Rectal smooth muscle tissue (tissue), 1 donor: ENCODE results near the gene HIPK2.

Experiments
- H3K27ac ChIP-seq: one replicate; pipeline ENCODE4 v1.7.0; 2013; ENCODE audit warnings: low read depth, low read length, inconsistent platforms
- H3K27me3 ChIP-seq: one replicate; pipeline ENCODE4 v1.7.0; 2013; ENCODE audit warnings: low read length; ENCODE audit not compliant: control insufficient read depth, insufficient read depth
- H3K36me3 ChIP-seq: one replicate; pipeline ENCODE4 v1.7.0; 2013; ENCODE audit warnings: low read length; ENCODE audit not compliant: control insufficient read depth, insufficient read depth
- H3K4me1 ChIP-seq: one replicate; pipeline ENCODE4 v1.7.0; 2013; ENCODE audit warnings: low read length; ENCODE audit not compliant: control insufficient read depth, insufficient read depth
- H3K4me3 ChIP-seq: one replicate; pipeline ENCODE4 v1.7.0; 2013; ENCODE audit warnings: low read length
- H3K9ac ChIP-seq: one replicate; pipeline ENCODE4 v1.7.0; 2013; ENCODE audit warnings: low read length

Gene HIPK2

DNA sequence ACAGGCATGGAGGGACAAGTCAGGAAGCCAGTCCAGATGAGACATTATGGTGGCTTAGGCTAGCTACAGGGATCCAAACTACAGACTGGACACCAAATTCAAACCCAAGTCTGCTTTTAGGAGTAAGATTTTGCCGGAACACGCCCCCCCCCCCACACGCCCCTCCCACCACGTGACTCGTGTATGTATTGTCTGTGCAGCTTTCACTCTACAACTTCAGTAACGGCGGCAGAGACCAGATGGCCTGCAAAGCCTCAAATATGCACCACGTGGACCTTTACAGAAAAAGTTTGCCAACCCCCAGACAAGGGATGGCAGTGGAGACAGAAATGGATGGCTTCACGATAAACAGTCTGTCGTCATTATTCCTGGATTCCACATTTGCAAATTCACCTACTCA, 14.5 kb downstream of the HIPK2 start:
- Histone ChIP-seq H3K9ac (no peak overlapping the region), H3K36me3 (no peaks in the 10 kb centered on the region), H3K27me3 (no peaks in the 10 kb centered on the region), H3K27ac (no peak overlapping the region), H3K4me3 (no peak overlapping the region), H3K4me1 (no peaks in the 10 kb centered on the region)

- Histone ChIP-seq H3K27ac (no peak overlapping the region), H3K36me3 (no peaks in the 10 kb centered on the region)
These were observed 14.9 kb downstream of the HIPK2 start for GRCh38 chr7:139762886-139763285.

DNA sequence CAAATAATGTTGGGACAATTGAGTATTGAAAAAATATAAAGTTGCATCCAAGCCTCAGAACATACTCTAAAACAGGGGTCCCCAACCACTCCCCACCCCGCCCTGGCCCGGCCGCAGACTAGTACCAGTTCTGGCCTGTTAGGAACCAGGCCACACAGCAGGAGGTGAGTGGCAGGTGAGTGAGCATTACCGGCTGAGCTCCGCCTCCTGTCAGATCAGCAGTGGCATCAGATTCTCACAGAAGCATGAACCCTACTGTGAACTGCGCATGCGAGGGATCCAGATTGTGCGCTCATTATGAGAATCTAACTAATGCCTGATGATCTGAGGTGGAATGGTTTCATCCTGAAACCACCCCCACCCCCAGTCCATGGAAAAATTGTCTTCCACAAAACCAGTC, 19.4 kb downstream of the HIPK2 start:
- Histone ChIP-seq H3K4me1 (no peaks in the 10 kb centered on the region), H3K27ac (no peak overlapping the region), H3K36me3 (no peaks in the 10 kb centered on the region), H3K27me3 (no peaks in the 10 kb centered on the region), H3K9ac (no peak overlapping the region), H3K4me3 (no peak overlapping the region)

More at GRCh38 chr7:139762886-139763285, 14.9 kb downstream of the HIPK2 start:
- H3K9ac ChIP-seq = no peak overlapping the region
- H3K4me1 ChIP-seq = no peaks in the 10 kb centered on the region
- no peak overlapping the region for H3K4me3 ChIP-seq
- no peaks in the 10 kb centered on the region for H3K27me3 ChIP-seq

GRCh38 chr7:139757968-139758367, 19.8 kb downstream of the HIPK2 start:
- Histone ChIP-seq H3K27ac (no peak overlapping the region), H3K4me1 (no peaks in the 10 kb centered on the region), H3K36me3 (no peaks in the 10 kb centered on the region), H3K27me3 (no peaks in the 10 kb centered on the region), H3K9ac (no peak overlapping the region), H3K4me3 (no peak overlapping the region)

DNA sequence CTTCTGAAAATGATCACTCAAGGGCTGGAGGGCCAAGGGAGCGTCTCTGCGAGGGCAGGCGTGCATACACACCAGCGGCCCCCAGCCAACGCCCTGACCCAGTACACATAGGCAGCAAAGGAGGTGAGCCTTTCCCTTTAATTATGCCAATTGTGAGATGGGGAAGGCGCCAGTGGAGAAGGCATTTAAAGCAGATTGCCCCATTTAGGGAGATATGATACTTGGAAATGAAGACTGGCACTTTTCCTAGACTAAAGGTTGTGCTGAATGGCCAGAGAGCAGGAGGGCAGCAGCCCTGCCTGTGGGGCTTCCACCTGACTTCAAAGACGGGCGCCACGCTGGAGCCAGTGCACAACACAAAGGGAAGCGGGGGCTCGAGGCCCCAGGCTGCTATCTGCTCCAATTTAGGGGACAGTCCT, 24.1 kb downstream of the HIPK2 start:
- H3K36me3 ChIP-seq = no peaks in the 10 kb centered on the region
- no peak overlapping the region for H3K9ac ChIP-seq
- H3K27ac ChIP-seq = no peak overlapping the region
- H3K27me3 ChIP-seq = no peaks in the 10 kb centered on the region
- no peaks in the 10 kb centered on the region for H3K4me1 ChIP-seq
- H3K4me3 ChIP-seq = no peak overlapping the region

DNA sequence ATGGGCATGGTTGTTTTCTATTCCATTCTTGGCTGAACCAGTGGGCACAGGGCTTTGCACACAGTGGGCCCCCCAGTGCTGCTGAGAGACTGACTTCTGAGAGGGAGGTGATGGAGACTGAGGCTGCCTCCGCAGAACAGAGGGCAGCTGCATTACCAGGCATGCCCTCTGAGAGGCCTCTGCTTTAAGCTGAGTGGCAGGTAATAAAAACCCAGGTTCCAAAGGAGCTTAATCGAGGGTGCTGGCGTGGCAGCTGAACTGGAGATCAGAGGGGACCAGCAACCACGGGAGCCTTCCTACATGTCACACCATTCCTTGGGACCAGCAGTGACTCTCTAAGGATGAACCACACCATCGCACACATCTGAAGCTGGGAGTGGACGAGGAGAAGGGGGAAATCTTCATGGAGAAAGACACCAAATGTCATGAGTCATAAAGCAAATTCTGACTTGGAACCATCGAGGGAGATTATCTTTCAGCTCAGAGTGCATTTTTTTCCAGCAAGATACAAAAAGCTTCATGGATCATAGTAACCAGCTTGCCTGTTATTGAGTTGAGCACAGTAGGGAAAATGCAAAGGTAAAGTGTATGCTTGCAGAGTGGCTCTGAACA, 24.6 kb downstream of the HIPK2 start:
- Histone ChIP-seq H3K27ac (no peak overlapping the region), H3K9ac (no peak overlapping the region), H3K36me3 (no peaks in the 10 kb centered on the region), H3K27me3 (no peaks in the 10 kb centered on the region), H3K4me3 (no peak overlapping the region), H3K4me1 (no peaks in the 10 kb centered on the region)

- H3K4me3 ChIP-seq = no peak overlapping the region
- no peak overlapping the region for H3K27ac ChIP-seq
- H3K27me3 ChIP-seq = no peaks in the 10 kb centered on the region
- no peaks in the 10 kb centered on the region for H3K36me3 ChIP-seq
- no peaks in the 10 kb centered on the region for H3K4me1 ChIP-seq
- no peak overlapping the region for H3K9ac ChIP-seq
These were observed 25.2 kb downstream of the HIPK2 start for GRCh38 chr7:139752604-139753003.

GRCh38 chr7:139752148-139752547, 25.6 kb downstream of the HIPK2 start:
- Histone ChIP-seq H3K36me3 (no peaks in the 10 kb centered on the region), H3K27me3 (no peaks in the 10 kb centered on the region), H3K4me3 (no peak overlapping the region), H3K27ac (no peak overlapping the region), H3K9ac (no peak overlapping the region), H3K4me1 (no peaks in the 10 kb centered on the region)

DNA sequence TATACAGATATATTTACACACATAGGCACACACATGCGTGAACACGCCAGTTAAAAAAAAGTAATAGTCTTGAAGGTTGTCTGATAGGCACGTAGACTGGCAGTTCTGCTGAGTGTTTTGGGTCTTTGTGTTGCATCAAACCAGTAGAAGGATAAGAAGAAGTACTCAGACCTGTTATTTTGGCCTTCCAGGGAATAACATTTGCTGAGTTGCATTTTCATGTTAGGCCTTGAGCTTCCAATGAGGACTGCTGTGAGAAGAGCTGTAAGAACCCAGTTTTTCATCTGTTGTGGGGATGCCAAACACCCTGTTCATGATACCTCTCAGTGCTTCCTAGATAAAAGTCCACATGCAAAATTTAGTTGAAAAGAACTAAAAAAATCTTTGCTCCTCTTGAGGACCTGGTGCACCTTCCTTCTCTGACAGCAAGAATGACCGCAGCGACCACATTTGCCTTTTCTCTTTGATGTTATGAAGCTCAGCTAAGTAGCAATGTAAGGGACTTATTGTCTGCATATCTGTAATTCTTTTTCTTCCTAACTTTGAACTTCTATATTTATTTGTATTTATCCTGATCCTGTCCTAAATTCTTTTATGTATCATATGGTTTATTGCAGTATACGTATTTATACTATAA, 27.2 kb downstream of the HIPK2 start:
- Histone ChIP-seq H3K36me3 (no peaks in the 10 kb centered on the region), H3K27ac (no peak overlapping the region), H3K27me3 (no peaks in the 10 kb centered on the region), H3K9ac (no peak overlapping the region), H3K4me1 (no peaks in the 10 kb centered on the region), H3K4me3 (no peak overlapping the region)

DNA sequence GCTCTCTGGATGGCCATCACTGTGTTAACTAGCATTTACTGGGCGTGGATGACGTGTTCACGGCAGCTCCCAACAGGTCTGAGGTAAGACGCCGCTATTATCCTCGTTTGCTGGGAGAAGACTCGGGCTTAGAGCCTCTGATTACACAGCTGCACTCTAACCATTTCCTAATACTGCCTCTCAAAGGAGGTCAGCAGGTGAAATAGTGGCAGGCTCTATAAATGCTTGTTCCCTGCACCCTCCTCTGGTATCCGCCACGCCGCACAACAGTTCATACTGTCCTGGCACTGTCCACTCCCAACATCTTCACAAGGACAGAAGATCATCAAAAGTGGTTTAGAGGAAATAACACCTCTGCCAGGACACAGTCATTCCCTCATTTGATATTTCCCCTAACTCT, 28.3 kb downstream of the HIPK2 start:
- Histone ChIP-seq H3K4me1 (no peaks in the 10 kb centered on the region), H3K9ac (no peak overlapping the region), H3K36me3 (no peaks in the 10 kb centered on the region), H3K4me3 (no peak overlapping the region), H3K27ac (no peak overlapping the region), H3K27me3 (no peaks in the 10 kb centered on the region)

GRCh38 chr7:139748941-139749340, 28.9 kb downstream of the HIPK2 start:
- Histone ChIP-seq H3K4me1 (no peaks in the 10 kb centered on the region), H3K9ac (no peak overlapping the region), H3K36me3 (no peaks in the 10 kb centered on the region), H3K27me3 (no peaks in the 10 kb centered on the region), H3K27ac (no peak overlapping the region), H3K4me3 (no peak overlapping the region)

GRCh38 chr7:139748373-139748765, 29.4 kb downstream of the HIPK2 start:
- H3K36me3 ChIP-seq = no peaks in the 10 kb centered on the region
- H3K4me3 ChIP-seq = no peak overlapping the region
- no peak overlapping the region for H3K27ac ChIP-seq
- H3K4me1 ChIP-seq = no peaks in the 10 kb centered on the region
- H3K9ac ChIP-seq = no peak overlapping the region
- H3K27me3 ChIP-seq = no peaks in the 10 kb centered on the region

GRCh38 chr7:139747662-139748372, 30.0 kb downstream of the HIPK2 start:
- H3K9ac ChIP-seq = no peak overlapping the region
- H3K27me3 ChIP-seq = no peaks in the 10 kb centered on the region
- no peak overlapping the region for H3K27ac ChIP-seq
- no peaks in the 10 kb centered on the region for H3K36me3 ChIP-seq
- H3K4me3 ChIP-seq = no peak overlapping the region
- no peaks in the 10 kb centered on the region for H3K4me1 ChIP-seq
